GM12878 (cell line): ENCODE data around the gene C15orf39. TPM values are rescaled to one million over a fixed set of nuclear protein-coding genes. Genes with fewer than 3 reads are reported as not detected.

Source experiments
- ATAC-seq: fragments of 200-7000 bp; cut with Tn5 transposase; 3 replicates; pipeline ENCODE4 v1.9.1; 2020; ENCODE audit warnings: mild to moderate bottlenecking, moderate library complexity
- BruUV-seq: library from RNA; stranded (reverse); fragments of 400-500 nt; replicated peaks from 2 replicates; lab custom pipeline; 2021; lab: Mats Ljungman, UMichigan
- CTCF ChIA-PET: fragments of 300-600 bp; sonication (Branson Sonifier 250); formaldehyde crosslinking; extraction: SDS; loops from one replicate; lab custom pipeline; 2021; ENCODE audit warnings: inconsistent platforms; lab: Yijun Ruan, JAX
- POLR2A ChIA-PET: fragments of 350-600 bp; formaldehyde crosslinking; extraction: SDS; loops from one replicate; lab custom pipeline; 2021; ENCODE audit warnings: inconsistent platforms; lab: Charles Lee
- RAD21 ChIA-PET: fragments of 300-600 bp; sonication (Branson Sonifier 250); formaldehyde crosslinking; loops from one replicate; lab custom pipeline; 2023; ENCODE audit warnings: antibody characterized with exemption; ENCODE audit not compliant: unreplicated experiment; lab: Charles Lee
- SMC1A ChIA-PET: fragments of 300-600 bp; sonication (Branson Sonifier 250); formaldehyde crosslinking; loops from one replicate; lab custom pipeline; 2023; ENCODE audit not compliant: unreplicated experiment, uncharacterized antibody; lab: Charles Lee
- DNase-seq: peaks from one replicate; pipeline ENCODE4 v3.0.0-alpha.2; 2011; ENCODE audit warnings: low read depth, low spot score
- FAIRE-seq: peaks from 3 replicates; lab custom pipeline; 2011; peaks lifted over from hg19 to GRCh38; lab: Jason Lieb, UNC
- H2AFZ ChIP-seq: 2 replicates; pipeline ENCODE4 v1.6.0; 2011; ENCODE audit warnings: low read depth, low read length, control low read depth; ENCODE audit not compliant: control insufficient read depth
- H3K27ac ChIP-seq: 2 replicates; pipeline ENCODE4 v1.5.1; 2011; ENCODE audit warnings: control low read depth; ENCODE audit not compliant: control insufficient read depth, insufficient read depth
- H3K27me3 ChIP-seq, 2 experiments: replicated peaks in 1 of 2; 2 replicates each; pipeline versions ENCODE4 v1.6.0 to v1.6.1; 2011; ENCODE audit warnings: low read length in 1 of 2; ENCODE audit not compliant: control insufficient read depth in 2 of 2, insufficient read depth in 2 of 2
- H3K36me3 ChIP-seq, 2 experiments: 2 replicates each; pipeline ENCODE4 v1.5.1; 2011; ENCODE audit warnings: low read length in 1 of 2; ENCODE audit not compliant: control insufficient read depth in 2 of 2, insufficient read depth in 2 of 2
- H3K4me1 ChIP-seq: 2 replicates; pipeline ENCODE4 v1.6.1; 2011; ENCODE audit warnings: mild to moderate bottlenecking, low read length, moderate library complexity, mixed read lengths; ENCODE audit not compliant: control insufficient read depth, insufficient read depth
- H3K4me2 ChIP-seq: 2 replicates; pipeline ENCODE4 v1.6.0; 2011; ENCODE audit warnings: control low read depth; ENCODE audit not compliant: control insufficient read depth, insufficient read depth
- H3K4me3 ChIP-seq: fragments of 200-600 bp; sonication (generic); 2 replicates; pipeline ENCODE4 v1.5.1; 2016
- H3K79me2 ChIP-seq: 2 replicates; pipeline ENCODE4 v1.6.0; 2011; ENCODE audit warnings: low read length; ENCODE audit not compliant: control insufficient read depth, insufficient read depth
- H3K9ac ChIP-seq: 2 replicates; pipeline ENCODE4 v1.8.0; 2011; ENCODE audit warnings: low read length, control low read depth, mixed read lengths; ENCODE audit not compliant: control insufficient read depth, insufficient read depth
- H3K9me3 ChIP-seq: replicated peaks from 3 replicates; pipeline ENCODE4 v1.5.1; 2011; ENCODE audit warnings: mild to moderate bottlenecking, low read length; ENCODE audit not compliant: control insufficient read depth, insufficient read depth
- H4K20me1 ChIP-seq: 2 replicates; pipeline ENCODE4 v1.6.0; 2011; ENCODE audit not compliant: control insufficient read depth, insufficient read depth
- BRCA1 ChIP-seq: IDR thresholded peaks from 2 replicates; pipeline ENCODE4 v1.6.1; 2011; ENCODE audit warnings: low read depth, low read length, improper control_type of control experiment
- CBX5 ChIP-seq: sonication (generic); IDR thresholded peaks from 2 replicates; pipeline ENCODE4 v1.6.1; 2016; ENCODE audit warnings: low read depth, moderate library complexity, mild to moderate bottlenecking, inconsistent platforms
- CTCF ChIP-seq, 3 experiments: IDR thresholded peaks in 2 of 3; conservative IDR thresholded peaks in 1 of 3; 2 replicates each; pipeline ENCODE4 v1.5.1; 2011; ENCODE audit warnings: low read depth in 3 of 3, low read length in 3 of 3, mild to moderate bottlenecking in 3 of 3, control low read depth in 2 of 3, moderate library complexity in 2 of 3, inconsistent platforms in 1 of 3, mixed read lengths in 1 of 3; ENCODE audit not compliant: control insufficient read depth in 2 of 3, insufficient read depth in 1 of 3; ENCODE audit errors: extremely low read depth in 1 of 3
- FOXK2 ChIP-seq: fragments of 450-650 bp; IDR thresholded peaks from 2 replicates; pipeline ENCODE4 v1.6.1; 2017; ENCODE audit warnings: mild to moderate bottlenecking, moderate library complexity
- MEF2B ChIP-seq: fragments of 450-650 bp; IDR thresholded peaks from 2 replicates; pipeline ENCODE4 v1.6.1; 2018; ENCODE audit warnings: mild to moderate bottlenecking, moderate library complexity; ENCODE audit not compliant: partially characterized antibody, poor library complexity, severe bottlenecking
- NR2C2 ChIP-seq: IDR thresholded peaks from 2 replicates; pipeline ENCODE4 v1.6.1; 2011; ENCODE audit warnings: borderline replicate concordance, low read depth; ENCODE audit not compliant: control insufficient read depth, insufficient read length
- NRF1 ChIP-seq: conservative IDR thresholded peaks from 2 replicates; pipeline ENCODE4 v1.6.1; 2011; ENCODE audit warnings: mild to moderate bottlenecking, low read depth, low read length, improper control_type of control experiment
- POU2F2 ChIP-seq: IDR thresholded peaks from 3 replicates; pipeline ENCODE4 v1.6.1; 2011; ENCODE audit warnings: low read depth, mild to moderate bottlenecking, low read length, borderline replicate concordance
- RELA ChIP-seq: fragments of 450-650 bp; IDR thresholded peaks from 2 replicates; pipeline ENCODE4 v1.8.0; 2014; ENCODE audit warnings: borderline replicate concordance; ENCODE audit not compliant: partially characterized antibody
- SMAD5 ChIP-seq: IDR thresholded peaks from 2 replicates; pipeline ENCODE4 v1.6.1; 2016; ENCODE audit warnings: antibody characterized with exemption, low read depth
- SPI1 ChIP-seq: IDR thresholded peaks from 2 replicates; pipeline ENCODE4 v1.6.1; 2011; ENCODE audit warnings: low read depth, mild to moderate bottlenecking, low read length, moderate library complexity, borderline replicate concordance; ENCODE audit not compliant: insufficient read depth
- SREBF1 ChIP-seq: IDR thresholded peaks from 2 replicates; pipeline ENCODE4 v1.6.1; 2012; ENCODE audit warnings: mild to moderate bottlenecking, low read length
- STAT3 ChIP-seq: IDR thresholded peaks from 2 replicates; pipeline ENCODE4 v1.6.1; 2011; ENCODE audit warnings: low read depth, low read length, improper control_type of control experiment
- TBL1XR1 ChIP-seq: IDR thresholded peaks from 2 replicates; pipeline ENCODE4 v1.6.1; 2012; ENCODE audit warnings: low read depth, low read length, improper control_type of control experiment
- ZBED1 ChIP-seq: IDR thresholded peaks from 2 replicates; pipeline ENCODE4 v1.6.1; 2016; ENCODE audit warnings: borderline replicate concordance
- ZNF217 ChIP-seq: fragments of 450-650 bp; IDR thresholded peaks from 2 replicates; pipeline ENCODE4 v1.6.1; 2017; ENCODE audit warnings: antibody characterized with exemption, mild to moderate bottlenecking
- ZSCAN29 ChIP-seq: fragments of 450-650 bp; IDR thresholded peaks from 2 replicates; pipeline ENCODE4 v1.6.1; 2017; ENCODE audit warnings: mild to moderate bottlenecking, moderate library complexity
- WGBS: methylation state at CpG from one replicate; pipeline ENCODE4 v1.1.6; 2016; ENCODE audit warnings: low lambda C conversion rate; ENCODE audit not compliant: insufficient replicate concordance, insufficient coverage; ENCODE audit errors: missing lambda C conversion rate; 5-methylcytosine and 5-hydroxymethylcytosine counted together
- in situ Hi-C: fragments of 300-500 bp; cut with MboI; formaldehyde crosslinking; loops from 9 replicates; pipeline ENCODE4 v1.14.3; 2018; ENCODE audit warnings: mixed read lengths
- intact Hi-C: fragments of 100-400 bp; cut with micrococcal nuclease; formaldehyde crosslinking; loops from one replicate; pipeline ENCODE4 v1.14.2; 2022; ENCODE audit not compliant: unreplicated experiment
- polyA plus RNA-seq, 11 experiments: library from polyadenylated mRNA; depleted of rRNA in 4 of 11; unstranded in 6 of 11; stranded (reverse) in 5 of 11; fragments of >200 nt; fragmentation: Nextera tagmentation in 4 of 11; fragmentation: Illumina TruSeq in 1 of 11; extraction: Ambion mirVana in 4 of 11; extraction: Trizol in 1 of 11; gene quantifications; 1 replicate in 1 of 11; 2 replicates in 10 of 11; pipeline versions ENCODE4 v1.2.1 to v1.2.3, GENCODE V29; 2011 to 2016; ENCODE audit warnings: inconsistent platforms in 2 of 11, missing spikeins in 2 of 11, low read depth in 1 of 11
- total RNA-seq, 4 experiments: library from RNA; depleted of rRNA in 3 of 4; stranded (reverse); fragments of >200 nt in 3 of 4; fragmentation: Illumina TruSeq in 1 of 4; extraction: Trizol in 1 of 4; gene quantifications; 2 replicates each; pipeline versions ENCODE4 v1.2.1 to v1.2.3, GENCODE V29; 2013 to 2021

C15orf39 gene
- total and polyA plus RNA-seq, 10 of the 15 experiments (the other 5 are each of a cell fraction or from before 2014, with no cell fraction given), result 2.3 to 139 (median 33.0) TPM

- Histone ChIP-seq H3K9ac (no peak overlapping the region), H3K79me2 (no peaks in the 10 kb centered on the region), H3K9me3 (no peaks in the 10 kb centered on the region; the same call in 2 of the 3 replicates), H3K27ac (no peak overlapping the region), H2AFZ (no peak overlapping the region), H3K36me3 (no peaks in the 10 kb centered on the region), H4K20me1 (no peaks in the 10 kb centered on the region; the same call in 1 of the 2 replicates), H3K27me3 (no peaks in the 10 kb centered on the region), H3K4me3 (no peak overlapping the region), H3K4me1 (peaks cover 4% of the 10 kb centered on the region), H3K4me2 (no peak overlapping the region)
- intact Hi-C loops, result no loop called here
- no peak for FAIRE-seq
- WGBS, result 73% methylated on average over 4 of the region's 4 CpGs
- ChIA-PET CTCF (interaction anchor here (1.2 kb wide), 1 partner anchor 163 kb away, joined by 3 read pairs; no protein-coding TSS in a partner anchor), RAD21 (interaction anchor here (1.2 kb wide), 1 partner anchor 9 kb away, joined by 3 read pairs; the partner anchor contains the start of gene C15orf39), SMC1A (interaction anchor here (1.4 kb wide), 1 partner anchor 8 kb away, joined by 3 read pairs; no protein-coding TSS in a partner anchor), POLR2A (no interaction called here)
- BruUV-seq, result no TSS peak
- no peak for ATAC-seq
- no peak for DNase-seq
- in situ Hi-C loops, result no loop called here
- TF ChIP-seq ZNF217 (no peak), SMAD5 (no peak), ZBED1 (no peak), SREBF1 (no peak), POU2F2 (no peak), ZSCAN29 (no peak), TBL1XR1 (no peak), STAT3 (no peak), MEF2B (no peak)
Observed at GRCh38 chr15:75192307-75192706, 9.4 kb upstream of the C15orf39 start.

- no peak for DNase-seq
- Histone ChIP-seq H3K9ac (no peak overlapping the region), H3K4me1 (peaks cover 9% of the 10 kb centered on the region), H2AFZ (no peak overlapping the region), H3K27ac (no peak overlapping the region), H3K9me3 (no peaks in the 10 kb centered on the region; the same call in 2 of the 3 replicates), H3K4me2 (no peak overlapping the region), H3K79me2 (no peaks in the 10 kb centered on the region), H4K20me1 (no peaks in the 10 kb centered on the region; the same call in 1 of the 2 replicates), H3K36me3 (no peaks in the 10 kb centered on the region), H3K4me3 (no peak overlapping the region), H3K27me3 (no peaks in the 10 kb centered on the region)
- ChIA-PET SMC1A (interaction anchor here (1.3 kb wide), 1 partner anchor 9 kb away, joined by 4 read pairs; no protein-coding TSS in a partner anchor), RAD21 (no interaction called here), POLR2A (no interaction called here), CTCF (no interaction called here)
- intact Hi-C loops (no loop called here), in situ Hi-C loops (no loop called here)
- 4% methylated on average over 3 of the region's 3 CpGs for whole genome bisulfite sequencing
- BruUV-seq, result no TSS peak
- ATAC-seq, result no peak
- no peak for FAIRE-seq
- TF ChIP-seq CTCF (IDR thresholded peaks at IDR 0.05 in 2 of 3, conservative IDR thresholded peaks at IDR 0.05 in 1 of 3; ENCODE audit: control insufficient read depth in 2 of 3, extremely low read depth in 1 of 3, insufficient read depth in 1 of 3, low read depth in 3 of 3, low read length in 3 of 3) (no peak), BRCA1 (no peak), NR2C2 (no peak), CBX5 (no peak), RELA (no peak), NRF1 (no peak), SPI1 (no peak), FOXK2 (no peak)
Observed at GRCh38 chr15:75193272-75193671, 8.4 kb upstream of the C15orf39 start.
